ENCODE measurements around the gene PRICKLE4.
"Not testable (repeated sequence)": the region's sequence is repeated elsewhere in the genome, so short reads cannot be mapped to it uniquely, and the experiment has no call there.

The PRICKLE4 gene

GRCh38 chr6:41791305-41791704, 10.7 kb downstream of the PRICKLE4 start:
- no peaks in the 10 kb centered on the region for H3K4me1 ChIP-seq (ENCODE audit: control insufficient read depth, low read depth, low read length)
- H3K4me3 ChIP-seq (ENCODE audit: low read length) = no peak overlapping the region
- H3K27me3 ChIP-seq (ENCODE audit: control insufficient read depth, insufficient read depth, low read length) = no peaks in the 10 kb centered on the region
- H3K27ac ChIP-seq (ENCODE audit: low read length) = no peak overlapping the region
- H3K36me3 ChIP-seq (ENCODE audit: control insufficient read depth, low read depth, low read length) = peaks cover 39% of the 10 kb centered on the region
- no peak overlapping the region for H3K9ac ChIP-seq (ENCODE audit: low read length)
- H3K9me3 ChIP-seq (ENCODE audit: control insufficient read depth, low read depth, low read length) = no peaks in the 10 kb centered on the region

GRCh38 chr6:41791984-41792383, 11.4 kb downstream of the PRICKLE4 start:
- H3K9me3 ChIP-seq (ENCODE audit: control insufficient read depth, low read depth, low read length) = no peaks in the 10 kb centered on the region
- no peak overlapping the region for H3K27ac ChIP-seq (ENCODE audit: low read length)
- H3K4me1 ChIP-seq (ENCODE audit: control insufficient read depth, low read depth, low read length) = no peaks in the 10 kb centered on the region
- H3K27me3 ChIP-seq (ENCODE audit: control insufficient read depth, insufficient read depth, low read length) = no peaks in the 10 kb centered on the region
- H3K9ac ChIP-seq (ENCODE audit: low read length) = no peak overlapping the region
- no peak overlapping the region for H3K4me3 ChIP-seq (ENCODE audit: low read length)
- peaks cover 39% of the 10 kb centered on the region for H3K36me3 ChIP-seq (ENCODE audit: control insufficient read depth, low read depth, low read length)

GRCh38 chr6:41796474-41796873, 15.9 kb downstream of the PRICKLE4 start:
- peaks cover 23% of the 10 kb centered on the region for H3K36me3 ChIP-seq (ENCODE audit: control insufficient read depth, low read depth, low read length)
- no peak overlapping the region for H3K27ac ChIP-seq (ENCODE audit: low read length)
- H3K4me3 ChIP-seq (ENCODE audit: low read length) = no peak overlapping the region
- H3K9ac ChIP-seq (ENCODE audit: low read length) = no peak overlapping the region
- no peaks in the 10 kb centered on the region for H3K9me3 ChIP-seq (ENCODE audit: control insufficient read depth, low read depth, low read length)
- no peaks in the 10 kb centered on the region for H3K27me3 ChIP-seq (ENCODE audit: control insufficient read depth, insufficient read depth, low read length)
- H3K4me1 ChIP-seq (ENCODE audit: control insufficient read depth, low read depth, low read length) = no peaks in the 10 kb centered on the region

GRCh38 chr6:41798901-41799558, 18.4 kb downstream of the PRICKLE4 start:
- no peak overlapping the region for H3K27ac ChIP-seq (ENCODE audit: low read length)
- no peaks in the 10 kb centered on the region for H3K4me1 ChIP-seq (ENCODE audit: control insufficient read depth, low read depth, low read length)
- no peaks in the 10 kb centered on the region for H3K27me3 ChIP-seq (ENCODE audit: control insufficient read depth, insufficient read depth, low read length)
- no peak overlapping the region for H3K4me3 ChIP-seq (ENCODE audit: low read length)
- H3K36me3 ChIP-seq (ENCODE audit: control insufficient read depth, low read depth, low read length) = peaks cover 15% of the 10 kb centered on the region
- no peaks in the 10 kb centered on the region for H3K9me3 ChIP-seq (ENCODE audit: control insufficient read depth, low read depth, low read length)
- H3K9ac ChIP-seq (ENCODE audit: low read length) = no peak overlapping the region

- no peak overlapping the region for H3K27ac ChIP-seq (ENCODE audit: low read length)
Observed at GRCh38 chr6:41799559-41799911, 19.0 kb downstream of the PRICKLE4 start.

GRCh38 chr6:41801380-41801779, 20.8 kb downstream of the PRICKLE4 start:
- Histone ChIP-seq H3K27me3 (ENCODE audit: control insufficient read depth, insufficient read depth, low read length) (no peaks in the 10 kb centered on the region), H3K9ac (ENCODE audit: low read length) (no peak overlapping the region), H3K9me3 (ENCODE audit: control insufficient read depth, low read depth, low read length) (no peaks in the 10 kb centered on the region), H3K36me3 (ENCODE audit: control insufficient read depth, low read depth, low read length) (peaks cover 13% of the 10 kb centered on the region), H3K27ac (ENCODE audit: low read length) (no peak overlapping the region), H3K4me1 (ENCODE audit: control insufficient read depth, low read depth, low read length) (no peaks in the 10 kb centered on the region), H3K4me3 (ENCODE audit: low read length) (no peak overlapping the region)

More at GRCh38 chr6:41799559-41799911, 19.0 kb downstream of the PRICKLE4 start:
- H3K36me3 ChIP-seq (ENCODE audit: control insufficient read depth, low read depth, low read length) = peaks cover 15% of the 10 kb centered on the region
- H3K4me3 ChIP-seq (ENCODE audit: low read length) = no peak overlapping the region
- no peaks in the 10 kb centered on the region for H3K9me3 ChIP-seq (ENCODE audit: control insufficient read depth, low read depth, low read length)
- H3K27me3 ChIP-seq (ENCODE audit: control insufficient read depth, insufficient read depth, low read length) = no peaks in the 10 kb centered on the region
- H3K4me1 ChIP-seq (ENCODE audit: control insufficient read depth, low read depth, low read length) = no peaks in the 10 kb centered on the region
- no peak overlapping the region for H3K9ac ChIP-seq (ENCODE audit: low read length)

- H3K36me3 ChIP-seq (ENCODE audit: control insufficient read depth, low read depth, low read length) = peaks cover 4% of the 10 kb centered on the region
- H3K4me1 ChIP-seq (ENCODE audit: control insufficient read depth, low read depth, low read length) = no peaks in the 10 kb centered on the region
- H3K27me3 ChIP-seq (ENCODE audit: control insufficient read depth, insufficient read depth, low read length) = no peaks in the 10 kb centered on the region
- no peak overlapping the region for H3K4me3 ChIP-seq (ENCODE audit: low read length)
- no peaks in the 10 kb centered on the region for H3K9me3 ChIP-seq (ENCODE audit: control insufficient read depth, low read depth, low read length)
- no peak overlapping the region for H3K9ac ChIP-seq (ENCODE audit: low read length)
- H3K27ac ChIP-seq (ENCODE audit: low read length) = no peak overlapping the region
Observed at GRCh38 chr6:41805830-41806774, 25.5 kb downstream of the PRICKLE4 start.

GRCh38 chr6:41811095-41811494, 30.5 kb downstream of the PRICKLE4 start:
- no peak overlapping the region for H3K9ac ChIP-seq (ENCODE audit: low read length)
- H3K27ac ChIP-seq (ENCODE audit: low read length) = no peak overlapping the region
- no peaks in the 10 kb centered on the region for H3K36me3 ChIP-seq (ENCODE audit: control insufficient read depth, low read depth, low read length)
- no peaks in the 10 kb centered on the region for H3K27me3 ChIP-seq (ENCODE audit: control insufficient read depth, insufficient read depth, low read length)
- H3K4me3 ChIP-seq (ENCODE audit: low read length) = no peak overlapping the region
- H3K4me1 ChIP-seq (ENCODE audit: control insufficient read depth, low read depth, low read length) = no peaks in the 10 kb centered on the region
- no peaks in the 10 kb centered on the region for H3K9me3 ChIP-seq (ENCODE audit: control insufficient read depth, low read depth, low read length)

GRCh38 chr6:41811946-41812345, 31.4 kb downstream of the PRICKLE4 start:
- not testable (repeated sequence) for H3K27me3 ChIP-seq (ENCODE audit: control insufficient read depth, insufficient read depth, low read length); H3K4me1 ChIP-seq (ENCODE audit: control insufficient read depth, low read depth, low read length); H3K9me3 ChIP-seq (ENCODE audit: control insufficient read depth, low read depth, low read length); H3K36me3 ChIP-seq (ENCODE audit: control insufficient read depth, low read depth, low read length); H3K4me3 ChIP-seq (ENCODE audit: low read length); H3K9ac ChIP-seq (ENCODE audit: low read length); H3K27ac ChIP-seq (ENCODE audit: low read length)

- no peak overlapping the region for H3K9ac ChIP-seq (ENCODE audit: low read length)
- no peaks in the 10 kb centered on the region for H3K9me3 ChIP-seq (ENCODE audit: control insufficient read depth, low read depth, low read length)
- H3K4me1 ChIP-seq (ENCODE audit: control insufficient read depth, low read depth, low read length) = no peaks in the 10 kb centered on the region
- H3K4me3 ChIP-seq (ENCODE audit: low read length) = no peak overlapping the region
- no peaks in the 10 kb centered on the region for H3K36me3 ChIP-seq (ENCODE audit: control insufficient read depth, low read depth, low read length)
- H3K27ac ChIP-seq (ENCODE audit: low read length) = no peak overlapping the region
- H3K27me3 ChIP-seq (ENCODE audit: control insufficient read depth, insufficient read depth, low read length) = no peaks in the 10 kb centered on the region
Observed at GRCh38 chr6:41813469-41813868, 32.9 kb downstream of the PRICKLE4 start.

GRCh38 chr6:41813956-41814355, 33.4 kb downstream of the PRICKLE4 start:
- H3K9ac ChIP-seq (ENCODE audit: low read length) = no peak overlapping the region
- no peaks in the 10 kb centered on the region for H3K27me3 ChIP-seq (ENCODE audit: control insufficient read depth, insufficient read depth, low read length)
- no peaks in the 10 kb centered on the region for H3K4me1 ChIP-seq (ENCODE audit: control insufficient read depth, low read depth, low read length)
- H3K27ac ChIP-seq (ENCODE audit: low read length) = no peak overlapping the region
- H3K4me3 ChIP-seq (ENCODE audit: low read length) = no peak overlapping the region
- no peaks in the 10 kb centered on the region for H3K9me3 ChIP-seq (ENCODE audit: control insufficient read depth, low read depth, low read length)
- no peaks in the 10 kb centered on the region for H3K36me3 ChIP-seq (ENCODE audit: control insufficient read depth, low read depth, low read length)

GRCh38 chr6:41814629-41815028, 34.0 kb downstream of the PRICKLE4 start:
- H3K9me3 ChIP-seq (ENCODE audit: control insufficient read depth, low read depth, low read length) = no peaks in the 10 kb centered on the region
- H3K9ac ChIP-seq (ENCODE audit: low read length) = no peak overlapping the region
- H3K4me3 ChIP-seq (ENCODE audit: low read length) = no peak overlapping the region
- H3K27ac ChIP-seq (ENCODE audit: low read length) = no peak overlapping the region
- no peaks in the 10 kb centered on the region for H3K27me3 ChIP-seq (ENCODE audit: control insufficient read depth, insufficient read depth, low read length)
- H3K4me1 ChIP-seq (ENCODE audit: control insufficient read depth, low read depth, low read length) = no peaks in the 10 kb centered on the region
- no peaks in the 10 kb centered on the region for H3K36me3 ChIP-seq (ENCODE audit: control insufficient read depth, low read depth, low read length)
